Measurements from ENCODE around the gene PSMC3. TPM values are rescaled to one million over a fixed set of nuclear protein-coding genes. Genes with fewer than 3 reads are reported as not detected.

The PSMC3 gene
- total RNA-seq, 2 donors from 2014 or later = 126 to 134 TPM

DNA sequence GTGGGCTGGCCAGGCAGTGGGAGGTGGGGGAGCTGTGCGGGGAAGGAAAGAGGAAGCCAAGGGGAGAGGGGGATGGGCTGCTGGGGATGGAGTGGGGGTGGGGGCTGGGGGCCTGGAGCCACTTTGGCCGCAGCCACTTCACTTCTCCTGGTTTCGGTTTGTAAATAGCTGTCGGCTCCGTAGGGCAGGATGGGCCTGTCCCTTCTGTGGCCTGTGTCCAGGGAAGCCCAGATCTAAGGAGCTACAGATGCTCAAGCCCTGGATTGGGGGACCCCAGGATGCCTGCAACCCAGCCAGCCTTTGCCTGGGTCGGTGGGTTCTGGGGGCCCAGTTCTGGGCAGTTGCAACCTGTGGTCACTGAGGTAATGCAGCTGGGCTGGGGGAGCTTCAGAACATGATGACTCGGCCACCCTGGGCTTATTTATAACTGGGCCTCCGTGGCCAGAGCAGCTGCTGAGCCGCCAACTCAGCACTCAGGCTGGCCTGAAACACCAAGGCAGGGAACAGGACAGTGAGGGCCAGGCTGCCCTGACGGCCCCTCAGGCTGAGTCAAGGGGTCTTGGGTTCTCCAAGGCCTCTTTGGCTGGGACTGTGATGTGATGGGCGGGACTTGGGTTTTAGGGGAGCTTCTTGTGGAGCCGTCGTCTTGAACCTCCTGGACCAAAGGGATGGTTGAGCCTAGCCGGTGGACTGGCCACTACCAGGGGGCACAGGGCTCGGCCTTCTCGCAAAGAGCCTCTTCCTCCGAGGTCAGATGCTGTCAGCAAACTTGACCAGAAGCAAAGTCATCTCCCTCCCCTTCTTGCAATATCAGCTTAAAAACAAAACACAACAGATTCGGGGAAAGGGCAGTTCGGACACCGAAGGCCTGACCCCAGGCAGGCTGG lies 32.8 kb downstream of the PSMC3 start:
- DNase-seq (ENCODE audit: low spot score in 2 of 2) (no peak), ATAC-seq (no peak)
- Mint-ChIP-seq H3K9me3 (no peaks in the 10 kb centered on the region), H3K36me3 (no peaks in the 10 kb centered on the region), H3K27ac (peak overlapping the region in 1 of 2 donors; percentile 88)

DNA sequence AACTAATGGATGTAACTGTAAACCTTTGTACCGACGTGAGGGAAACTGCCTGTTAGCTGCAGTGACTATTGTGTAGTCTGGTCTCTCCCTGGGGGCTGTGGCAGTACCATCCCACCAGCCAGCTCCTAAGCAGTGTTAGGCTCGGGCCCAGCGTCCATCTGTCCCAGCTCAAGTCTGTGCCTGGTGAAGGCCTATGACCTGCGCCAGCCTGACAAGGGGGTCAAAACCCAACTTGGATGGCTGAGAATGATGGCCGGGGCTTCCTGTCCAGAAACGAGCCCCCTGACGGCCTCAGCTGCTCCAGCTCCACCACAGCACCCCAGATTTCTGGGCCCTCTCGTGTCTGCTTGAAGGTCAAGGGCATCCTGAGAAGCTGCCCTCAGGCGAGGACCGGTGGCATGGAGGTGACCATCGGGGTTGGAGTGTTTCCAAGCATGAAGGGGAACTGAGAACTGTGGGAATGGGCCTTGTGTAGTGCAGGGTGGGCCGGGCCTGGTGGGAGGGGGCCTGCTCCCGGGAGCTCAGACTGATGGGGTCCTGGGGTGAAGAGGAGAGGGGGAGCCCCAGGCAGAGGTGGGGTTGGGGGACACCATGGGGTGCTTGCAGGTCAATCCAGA lies 33.6 kb downstream of the PSMC3 start:
- H3K27ac Mint-ChIP-seq = peak overlapping the region in 1 of 2 donors; percentile 13
- DNase-seq (ENCODE audit: low spot score in 2 of 2) (no peak), ATAC-seq (no peak)
- H3K9me3 Mint-ChIP-seq = no peaks in the 10 kb centered on the region
- no peaks in the 10 kb centered on the region for H3K36me3 Mint-ChIP-seq

DNA sequence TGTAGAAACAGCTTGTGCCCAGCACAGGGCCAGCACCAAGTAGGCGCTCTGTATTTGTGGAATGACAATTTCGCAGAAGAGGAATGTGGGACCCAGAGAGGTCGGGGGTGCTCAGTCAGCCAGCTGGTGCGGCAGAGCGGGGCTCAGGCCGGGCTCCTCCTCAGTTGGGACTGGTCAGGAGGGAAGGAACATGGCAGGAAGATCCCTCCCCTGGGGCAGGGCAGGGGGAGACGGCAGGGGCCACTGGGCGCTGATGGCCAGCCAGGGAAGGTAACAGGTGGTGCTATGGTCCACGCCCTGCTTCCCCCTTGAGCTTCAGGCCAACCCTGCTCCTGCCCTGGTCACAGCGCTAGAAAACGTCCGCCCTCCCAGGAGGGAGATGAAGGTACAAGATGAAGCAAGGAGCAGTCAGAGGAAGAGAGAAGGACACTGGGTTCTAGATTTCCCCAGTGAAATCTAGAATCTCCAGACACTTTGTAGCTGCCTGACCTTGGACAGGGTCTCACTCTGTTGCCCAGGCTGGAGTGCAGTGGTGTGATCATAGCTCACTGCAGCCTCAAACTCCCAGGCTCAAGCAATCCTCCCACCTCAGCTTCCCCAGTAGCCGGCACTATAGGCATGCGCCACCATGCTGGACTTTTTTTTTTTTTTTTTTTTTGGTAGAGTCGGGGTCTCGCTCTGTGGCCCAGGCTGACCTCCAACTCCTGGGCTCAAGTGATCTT lies 34.4 kb downstream of the PSMC3 start:
- Mint-ChIP-seq H3K27ac (peak overlapping the region in 1 of 2 donors; percentile 13), H3K36me3 (no peaks in the 10 kb centered on the region)
- ATAC-seq = no peak

DNA sequence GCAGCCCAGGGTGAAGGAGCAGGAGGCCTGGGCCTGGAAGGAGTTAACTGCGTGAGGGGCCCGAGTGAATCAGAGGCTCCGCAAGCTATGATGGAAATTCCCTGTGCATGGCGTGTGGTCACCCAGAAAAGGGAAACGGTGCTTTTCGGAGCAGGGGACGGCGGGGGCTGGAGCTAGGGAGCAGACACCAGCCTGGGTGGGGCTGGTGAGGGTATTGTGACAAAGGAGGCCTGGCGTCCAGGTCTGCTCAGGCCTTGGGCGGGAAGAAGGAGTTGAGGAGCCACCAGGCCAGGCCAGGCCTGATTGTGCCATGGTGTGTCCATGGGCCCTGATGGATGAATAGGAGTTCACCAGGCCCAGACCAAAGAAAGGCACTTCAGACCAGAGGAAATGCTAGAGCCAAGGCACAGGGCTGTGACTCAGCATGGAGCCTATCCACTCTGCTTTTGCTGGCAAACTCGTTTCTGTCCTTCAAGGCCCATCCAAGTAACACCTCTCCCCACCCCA lies 35.1 kb downstream of the PSMC3 start:
- DNase-seq (ENCODE audit: low spot score in 2 of 2) = no peak
- Mint-ChIP-seq H3K27ac (peak overlapping the region in 1 of 2 donors; percentile 13), H3K36me3 (no peaks in the 10 kb centered on the region), H3K9me3 (no peaks in the 10 kb centered on the region)
- ATAC-seq = no peak

More for the DNA sequence above, 34.4 kb downstream of the PSMC3 start:
- DNase-seq (ENCODE audit: low spot score in 2 of 2) = no peak
- no peaks in the 10 kb centered on the region for H3K9me3 Mint-ChIP-seq

DNA sequence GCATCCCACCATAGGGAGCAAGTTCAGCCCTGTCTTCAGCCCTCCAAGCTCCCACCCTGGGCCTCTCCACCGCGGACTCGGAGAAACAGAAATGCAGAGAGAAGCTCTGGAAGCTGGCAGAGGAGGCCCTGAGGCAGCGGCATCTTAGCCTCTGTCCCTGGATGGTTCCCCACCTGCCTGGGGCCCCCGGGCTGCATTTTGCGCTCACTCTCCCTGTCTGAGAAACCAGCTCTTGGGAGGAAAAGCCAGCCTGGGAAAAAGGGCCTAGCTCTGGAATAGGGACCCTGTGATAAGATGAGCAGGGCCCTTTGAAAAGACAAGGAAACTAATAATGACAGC lies 35.8 kb downstream of the PSMC3 start:
- ATAC-seq (no peak), DNase-seq (ENCODE audit: low spot score in 2 of 2) (no peak)
- Mint-ChIP-seq H3K36me3 (no peaks in the 10 kb centered on the region), H3K9me3 (no peaks in the 10 kb centered on the region), H3K27ac (peak overlapping the region in 1 of 2 donors; percentile 13)

DNA sequence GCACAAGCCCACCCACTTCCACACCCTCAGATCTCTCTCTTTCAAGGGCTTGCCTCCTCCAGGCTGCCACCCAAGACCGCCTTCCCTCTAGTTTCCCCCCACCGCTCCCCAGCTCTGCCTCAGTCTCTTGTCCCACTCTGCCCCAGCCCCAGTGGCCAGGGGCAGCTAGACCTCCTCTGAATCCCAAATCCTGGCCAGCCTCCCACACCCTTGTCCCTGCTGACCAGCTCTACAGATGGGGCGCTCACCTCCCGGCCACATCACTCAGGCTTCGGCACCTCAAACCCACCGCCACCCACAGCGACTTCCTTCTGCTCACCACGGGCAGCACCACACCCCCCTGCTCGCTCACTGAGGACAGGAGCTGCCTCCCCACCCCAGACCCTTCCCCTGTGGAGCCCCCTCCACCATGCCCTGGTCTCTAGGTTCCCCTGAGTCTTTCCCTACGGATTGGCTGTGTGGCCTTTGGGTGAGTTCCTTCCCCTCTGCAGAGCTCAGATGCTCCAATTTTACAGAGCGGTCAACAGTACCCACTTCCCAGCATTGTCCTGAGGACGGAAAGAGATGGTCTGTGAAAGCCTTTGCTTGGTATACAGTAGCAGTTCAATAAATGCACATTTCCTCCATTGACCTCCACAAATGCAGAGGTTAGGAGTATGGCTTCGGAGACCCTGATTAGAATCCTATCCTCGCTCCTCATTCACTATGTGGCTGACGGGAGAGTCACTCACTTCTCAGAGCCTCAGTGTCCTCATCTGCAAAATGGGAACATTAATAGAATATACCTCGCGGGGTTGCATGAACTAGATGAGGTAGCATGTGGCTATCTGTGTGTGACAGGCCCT lies 36.4 kb downstream of the PSMC3 start:
- H3K9me3 Mint-ChIP-seq = no peaks in the 10 kb centered on the region
- peak overlapping the region in 1 of 2 donors; percentile 43 for H3K27ac Mint-ChIP-seq
- ATAC-seq (no peak), DNase-seq (ENCODE audit: low spot score in 2 of 2) (no peak)
- H3K36me3 Mint-ChIP-seq = no peaks in the 10 kb centered on the region

DNA sequence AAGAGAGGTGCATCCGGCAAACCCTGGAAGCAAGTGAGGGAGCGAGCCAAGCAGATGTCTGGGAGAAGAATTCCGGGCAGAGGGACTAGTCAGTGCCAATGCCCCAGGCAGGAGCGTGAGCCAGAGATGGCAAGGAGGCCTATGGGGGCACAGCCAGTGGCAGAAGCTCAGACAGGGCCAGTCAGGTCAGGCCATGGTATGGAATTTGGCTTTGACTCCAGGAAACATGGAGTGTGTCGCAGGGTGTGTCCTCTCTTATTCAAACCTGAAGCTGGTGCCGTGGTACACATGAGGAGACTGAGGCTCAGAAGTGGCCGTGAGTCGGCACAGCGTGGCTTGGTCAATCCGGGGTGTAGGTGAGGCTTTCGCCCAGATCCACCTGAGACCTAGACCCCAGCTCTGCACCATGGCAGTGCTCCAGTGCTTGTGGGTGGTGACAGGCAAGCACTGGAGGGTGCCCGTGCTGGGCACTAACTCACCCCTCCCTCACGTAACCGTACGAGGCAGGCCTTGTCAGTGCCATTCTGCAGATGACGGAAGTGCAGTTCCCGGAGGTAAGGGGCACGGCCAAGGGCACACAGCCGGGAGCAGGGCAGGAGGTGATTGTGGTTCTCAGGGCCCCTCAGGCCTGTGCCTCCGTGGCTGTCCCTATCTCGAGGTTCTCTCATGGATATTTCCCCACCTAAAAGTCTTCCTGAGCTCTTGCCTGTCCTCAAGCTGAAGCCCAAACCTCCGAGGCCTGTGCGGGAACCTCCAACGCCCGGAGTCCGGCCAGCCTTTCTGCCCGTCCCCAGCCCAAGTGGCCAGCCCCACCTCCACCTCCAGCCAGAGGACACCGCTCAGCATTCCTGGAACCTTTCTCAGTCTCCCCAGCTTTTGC lies 37.3 kb downstream of the PSMC3 start:
- Mint-ChIP-seq H3K9me3 (no peaks in the 10 kb centered on the region), H3K36me3 (no peaks in the 10 kb centered on the region), H3K27ac (peak overlapping the region in 1 of 2 donors; percentile 43)
- no peak for DNase-seq (ENCODE audit: low spot score in 2 of 2)
- no peak for ATAC-seq

DNA sequence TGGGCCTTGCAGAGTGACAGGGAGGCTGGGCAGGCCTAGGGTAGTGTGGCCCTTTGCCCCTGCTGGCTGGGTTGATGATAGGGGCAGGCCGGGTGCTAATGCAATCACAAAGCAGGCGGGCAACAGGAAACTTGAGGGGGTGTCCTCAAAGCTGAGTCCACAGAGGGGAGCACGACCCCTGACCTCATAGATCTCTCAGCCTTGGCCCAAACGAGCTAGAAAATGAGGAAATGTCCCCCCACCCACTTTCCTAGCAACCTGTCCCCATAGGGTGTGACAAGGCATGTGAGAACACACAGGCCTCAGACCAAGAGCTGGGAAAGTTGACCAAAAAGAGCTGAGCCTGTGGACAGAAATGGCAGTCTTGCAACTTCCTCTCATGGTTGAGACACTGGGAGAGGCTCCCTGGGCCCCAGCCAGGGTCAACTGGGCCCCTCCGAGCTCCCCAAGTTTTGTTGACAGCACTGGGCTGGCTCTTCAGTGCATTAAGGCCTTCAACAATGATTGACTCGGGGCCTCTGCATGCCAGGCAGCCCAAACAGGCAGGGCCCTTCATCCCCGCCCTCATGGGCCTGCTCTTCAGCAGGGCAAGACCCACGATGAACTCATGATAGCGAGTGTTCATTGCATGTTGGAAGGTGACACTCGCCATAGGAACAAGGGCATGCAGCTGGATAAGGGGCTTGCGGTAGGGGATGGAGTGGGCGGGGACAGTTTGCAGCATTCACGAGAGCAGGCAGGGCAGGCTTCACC lies 38.1 kb downstream of the PSMC3 start:
- H3K9me3 Mint-ChIP-seq = no peaks in the 10 kb centered on the region
- no peak overlapping the region for H3K27ac Mint-ChIP-seq
- ATAC-seq (no peak), DNase-seq (ENCODE audit: low spot score in 2 of 2) (no peak)
- H3K36me3 Mint-ChIP-seq = no peaks in the 10 kb centered on the region

DNA sequence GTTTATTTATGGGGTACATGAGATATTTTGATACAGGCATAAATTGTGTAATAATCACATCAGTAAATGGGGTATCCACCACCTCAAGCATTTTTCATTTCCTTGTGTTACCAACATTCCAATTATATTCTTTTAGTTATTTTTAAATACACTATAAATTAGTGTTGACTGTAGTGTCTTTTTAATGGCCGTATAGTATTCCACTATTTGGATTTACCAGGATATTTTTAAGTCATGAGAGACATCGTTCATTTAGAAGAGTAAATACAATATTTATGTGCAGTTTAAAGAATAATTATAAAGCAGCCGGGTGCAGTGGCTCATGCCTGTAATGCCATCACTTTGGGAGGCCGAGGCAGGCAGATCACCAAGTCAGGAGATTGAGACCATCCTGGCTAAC lies 41.7 kb downstream of the PSMC3 start:
- no peaks in the 10 kb centered on the region for H3K36me3 Mint-ChIP-seq
- no peaks in the 10 kb centered on the region for H3K9me3 Mint-ChIP-seq
- ATAC-seq (no peak), DNase-seq (ENCODE audit: low spot score in 2 of 2) (no peak)
- H3K27ac Mint-ChIP-seq = no peak overlapping the region

DNA sequence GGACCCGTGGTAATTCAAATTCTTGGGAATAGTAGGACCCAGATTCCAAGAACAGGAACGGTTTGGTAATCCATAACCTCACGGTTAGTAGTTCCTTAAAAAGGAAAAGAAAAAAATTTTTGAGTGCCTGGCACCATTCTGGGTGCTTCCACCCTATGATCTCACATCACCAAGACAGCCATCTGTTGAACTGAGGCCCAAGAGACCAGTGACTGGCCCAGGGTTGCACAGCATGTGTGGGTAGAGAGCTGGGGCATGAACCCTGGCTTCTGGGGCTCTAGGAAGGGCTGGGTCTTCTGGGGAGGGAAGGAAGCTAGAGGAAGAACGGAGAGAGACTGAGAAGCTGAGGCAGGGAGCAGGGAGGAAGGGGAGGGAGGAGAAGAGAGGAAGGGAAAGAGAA lies 43.2 kb downstream of the PSMC3 start:
- ATAC-seq = no peak
- DNase-seq (ENCODE audit: low spot score in 2 of 2) = no peak
- Mint-ChIP-seq H3K36me3 (no peaks in the 10 kb centered on the region), H3K27ac (no peak overlapping the region), H3K9me3 (no peaks in the 10 kb centered on the region)

DNA sequence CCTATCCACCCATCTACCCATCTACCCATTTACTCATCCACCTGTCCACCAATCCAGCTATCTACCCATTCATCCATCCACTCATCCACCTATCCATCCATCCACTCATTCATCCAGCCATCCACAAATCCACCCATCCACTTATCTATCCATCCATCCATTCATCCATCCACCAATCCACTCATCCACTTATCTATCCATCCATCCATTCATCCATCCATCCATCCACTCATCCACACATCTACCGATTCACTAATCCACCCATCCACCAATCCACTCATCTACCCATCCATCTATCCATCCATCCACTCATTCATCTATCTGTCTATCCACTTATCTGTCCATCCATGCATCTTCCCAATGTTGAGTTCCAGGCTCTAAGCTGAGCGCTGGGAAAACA lies 46.2 kb downstream of the PSMC3 start:
- H3K27ac Mint-ChIP-seq = no peak overlapping the region
- H3K36me3 Mint-ChIP-seq = no peaks in the 10 kb centered on the region
- no peak for ATAC-seq
- DNase-seq (ENCODE audit: low spot score in 2 of 2) = no peak
- H3K9me3 Mint-ChIP-seq = no peaks in the 10 kb centered on the region

DNA sequence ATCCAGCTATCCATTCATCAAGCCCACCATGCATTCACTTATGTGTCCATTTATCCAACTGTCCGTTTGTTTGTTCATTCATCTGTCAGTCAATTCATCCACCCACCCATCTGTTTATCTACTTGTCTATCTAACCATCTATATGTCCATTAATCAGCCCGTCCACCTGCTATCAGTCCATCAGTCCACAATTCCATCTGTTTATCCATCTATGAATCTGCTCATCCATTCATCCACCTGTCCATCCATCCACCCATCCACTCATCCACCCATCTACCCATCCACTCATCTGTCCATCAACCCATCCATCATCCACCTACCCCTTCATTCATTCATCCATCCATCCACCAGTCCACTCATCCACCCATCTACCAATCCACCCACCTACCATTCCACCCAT lies 46.9 kb downstream of the PSMC3 start:
- H3K36me3 Mint-ChIP-seq = no peaks in the 10 kb centered on the region
- DNase-seq (ENCODE audit: low spot score in 2 of 2) (no peak), ATAC-seq (no peak)
- no peaks in the 10 kb centered on the region for H3K9me3 Mint-ChIP-seq
- no peak overlapping the region for H3K27ac Mint-ChIP-seq

DNA sequence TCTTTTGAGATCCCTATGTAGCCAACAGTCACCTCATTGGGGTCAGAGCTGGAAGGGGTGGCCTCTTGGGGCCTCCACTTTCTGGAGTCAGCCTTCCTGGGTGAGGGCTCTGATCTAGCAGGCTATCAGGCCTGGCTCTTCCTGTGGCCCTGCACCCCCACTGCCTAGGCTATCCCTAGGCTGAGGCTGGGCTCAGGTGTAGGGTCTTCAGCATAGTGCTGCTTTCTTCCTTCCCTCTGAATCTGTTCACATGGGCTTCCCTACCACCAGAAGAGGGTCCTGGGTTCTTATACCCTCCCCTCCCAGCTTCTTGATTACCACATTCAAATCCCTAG lies 47.4 kb downstream of the PSMC3 start:
- H3K36me3 Mint-ChIP-seq = no peaks in the 10 kb centered on the region
- DNase-seq (ENCODE audit: low spot score in 2 of 2) (no peak), ATAC-seq (no peak)
- no peak overlapping the region for H3K27ac Mint-ChIP-seq
- no peaks in the 10 kb centered on the region for H3K9me3 Mint-ChIP-seq

DNA sequence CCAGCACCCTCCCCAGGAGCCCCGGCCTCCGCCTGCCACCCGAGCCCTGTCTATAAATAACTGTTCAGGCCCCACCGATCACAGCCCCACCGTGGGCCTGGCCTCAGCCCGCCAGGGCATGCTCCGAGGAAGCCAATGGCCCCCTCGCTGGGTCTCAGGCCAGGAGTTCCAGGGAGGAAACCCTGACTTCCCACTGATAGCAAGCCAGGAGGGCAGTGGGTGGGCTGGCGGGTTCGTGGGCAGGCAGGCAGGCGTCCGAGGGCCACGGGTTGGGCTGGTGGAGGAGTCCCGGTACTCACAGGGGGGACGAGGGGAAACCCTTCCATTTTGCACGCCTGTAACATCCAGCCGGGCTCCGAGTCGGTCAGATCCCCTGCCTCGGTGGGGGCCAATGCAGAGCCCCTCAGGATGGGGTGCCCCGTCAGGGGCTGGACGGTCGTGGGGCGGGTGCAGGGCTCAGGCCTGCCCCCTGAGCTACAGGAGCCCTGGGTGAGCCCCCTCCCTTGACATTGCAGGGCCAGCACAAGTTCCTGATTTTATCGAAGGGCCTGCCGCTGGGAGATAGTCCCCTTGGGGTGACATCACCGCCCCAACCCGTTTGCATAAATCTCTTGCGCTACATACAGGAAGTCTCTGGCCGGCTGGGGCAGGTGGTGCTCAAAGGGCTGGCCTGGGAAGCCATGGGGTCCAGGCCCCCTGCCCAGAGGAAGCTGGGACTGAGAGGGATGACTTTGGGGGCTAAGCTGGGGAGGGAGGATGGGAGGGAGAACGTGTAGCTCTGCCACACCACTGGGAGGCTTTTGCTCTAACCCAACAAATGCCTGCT lies 48.0 kb downstream of the PSMC3 start, which contains the start of gene SPI1:
Gene SPI1, minus strand, starts transcription at position 538 of the 826 bp plus-strand sequence. Its CDS starts 194 bp downstream, at position 344.
- H3K27ac Mint-ChIP-seq = peak within 1 kb of the TSS in 1 of 2 donors; percentile 34
- DNase-seq (ENCODE audit: low spot score in 2 of 2) (no peak), ATAC-seq (no peak)
- H3K9me3 Mint-ChIP-seq = no peaks in the 10 kb centered on the region
- H3K36me3 Mint-ChIP-seq = no peaks in the 10 kb centered on the region
